H1 (cell line): ENCODE data around the gene MTARC1. TPM values are rescaled to one million over a fixed set of nuclear protein-coding genes. Genes with fewer than 3 reads are reported as not detected.

Experiments
- CHD7 ChIP-seq: fragments of 300-600 bp; sonication (generic); IDR thresholded peaks from 2 replicates; pipeline ENCODE4 v1.7.1; 2012; ENCODE audit warnings: low read length, moderate library complexity, mild to moderate bottlenecking, inconsistent platforms; ENCODE audit not compliant: insufficient replicate concordance
- polyA plus RNA-seq, 7 experiments: library from polyadenylated mRNA; depleted of rRNA in 3 of 7; stranded (reverse) in 5 of 7; unstranded in 2 of 7; fragments of >200 nt in 5 of 7; fragments of 200-250 nt in 2 of 7; gene quantifications; 1 replicate in 5 of 7; 2 replicates in 1 of 7; 4 replicates in 1 of 7; pipeline versions ENCODE4 v1.2.1 to v1.2.3, GENCODE V29; 2011 to 2013; ENCODE audit warnings: missing spikeins in 2 of 7, mixed read lengths in 2 of 7
- total RNA-seq: library from RNA; stranded (reverse); fragmentation: NEBNext Ultra II Directional; extraction: Animal tissue kit (Norgen Biotek cat#: 25700); gene quantifications from 2 replicates; pipeline ENCODE4 v1.2.1, GENCODE V29; 2021

The MTARC1 gene
- total and polyA plus RNA-seq, 2 of the 8 experiments (the other 6 are each of a cell fraction or from before 2014, with no cell fraction given) = 17.2 to 46.2 TPM

GRCh38 chr1:220748089-220748934, 38.4 kb upstream of the MTARC1 start, which contains the start of gene MTARC2 (continued):
- no peak for TF ChIP-seq CHD7
